Fibroblast of peridontal ligament (primary cell): Measurements from ENCODE around the gene CD300LB.
A peak's percentile ranks its signal among the peaks of the same experiment; 100 is the strongest.
"Not testable (repeated sequence)": the region's sequence is repeated elsewhere in the genome, so short reads cannot be mapped to it uniquely, and the experiment has no call there.

Source experiments
- DNase-seq: peaks from one replicate; pipeline ENCODE4 v3.0.0-alpha.2; 2010; ENCODE audit errors: extremely low read depth

The CD300LB gene

GRCh38 chr17:74525781-74526288 lies 5.4 kb downstream of the CD300LB start:
- no peak for DNase-seq

DNA sequence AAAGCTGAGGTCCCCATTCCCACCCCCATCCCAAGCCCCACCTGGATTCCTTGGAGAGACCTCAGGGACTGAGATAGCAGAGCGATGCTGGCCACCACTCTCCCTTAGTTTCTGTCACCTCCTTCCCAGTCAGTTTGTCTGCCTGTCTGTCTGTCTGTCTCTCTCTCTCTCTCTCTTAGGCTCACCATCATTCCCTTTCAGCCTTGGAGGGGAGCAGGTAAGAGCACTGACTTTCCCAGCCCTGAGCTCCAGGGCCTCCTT lies 5.9 kb downstream of the CD300LB start:
- DNase-seq, result no peak

GRCh38 chr17:74524653-74525464 lies 6.4 kb downstream of the CD300LB start:
- DNase-seq, result no peak

- no peak for DNase-seq
Measured at GRCh38 chr17:74523308-74523707, 8.0 kb downstream of the CD300LB start.

- no peak for DNase-seq
Measured at GRCh38 chr17:74522381-74523105, 8.7 kb downstream of the CD300LB start.

GRCh38 chr17:74521701-74522201 lies 9.5 kb downstream of the CD300LB start:
- no peak for DNase-seq

- DNase-seq, result no peak
Measured at GRCh38 chr17:74520790-74521480, 10.3 kb downstream of the CD300LB start.

DNA sequence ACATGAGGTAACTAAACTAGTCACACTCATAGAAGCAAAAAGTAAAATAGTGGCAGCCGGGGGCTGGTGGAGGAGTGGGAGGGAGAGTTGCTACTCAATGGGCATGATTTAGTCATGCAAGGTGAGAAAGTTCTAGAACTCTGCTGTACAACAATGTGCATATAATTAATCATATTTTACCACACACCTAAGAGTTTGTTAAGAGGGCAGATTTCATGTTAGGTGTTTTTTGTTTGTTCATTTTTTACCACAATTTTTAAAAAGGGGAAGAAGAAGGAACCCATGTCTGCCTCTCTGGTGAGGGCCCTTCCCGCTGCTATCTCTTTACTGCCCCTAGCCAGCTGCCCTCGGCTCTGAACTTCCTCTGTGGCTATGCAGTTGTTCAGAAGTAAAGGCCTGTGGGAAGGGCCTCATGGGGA lies 11.2 kb downstream of the CD300LB start:
- no peak for DNase-seq

DNA sequence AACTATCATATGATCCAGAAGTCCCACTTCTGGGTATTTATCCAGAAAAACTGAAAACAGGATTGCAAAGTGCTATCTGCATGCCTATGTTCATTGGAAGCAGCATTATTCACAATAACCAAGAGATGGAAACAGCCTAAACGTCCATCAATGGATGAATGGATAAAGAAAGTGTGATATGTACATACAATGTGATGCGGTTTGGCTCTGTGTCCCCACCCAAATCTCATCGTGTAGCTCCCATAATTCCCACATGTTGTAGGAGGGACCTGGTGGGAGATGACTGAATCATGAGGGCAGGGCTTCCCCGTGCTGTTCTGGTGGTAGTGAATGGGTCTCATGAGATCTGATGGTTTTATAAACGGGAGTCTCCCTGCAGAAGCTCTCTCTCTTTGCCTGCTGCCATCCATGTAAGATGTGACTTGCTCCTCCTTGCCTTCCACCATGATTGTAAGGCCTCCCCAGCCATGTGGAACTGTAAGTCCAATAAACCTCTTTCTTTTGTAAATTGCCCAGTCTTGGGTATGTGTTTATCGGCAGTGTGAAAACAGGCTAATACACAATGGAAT lies 12.8 kb downstream of the CD300LB start:
- DNase-seq, result not testable (repeated sequence)

GRCh38 chr17:74516561-74517328 lies 14.5 kb downstream of the CD300LB start:
- no peak for DNase-seq

- DNase-seq, result no peak
Measured at GRCh38 chr17:74515941-74516340, 15.3 kb downstream of the CD300LB start.

GRCh38 chr17:74514632-74515334 lies 16.5 kb downstream of the CD300LB start:
- DNase-seq, result no peak

- DNase-seq, result peak; percentile 18
Measured at GRCh38 chr17:74513987-74514631, 17.2 kb downstream of the CD300LB start.

GRCh38 chr17:74512624-74513091 lies 18.6 kb downstream of the CD300LB start:
- no peak for DNase-seq

GRCh38 chr17:74512036-74512435 lies 19.2 kb downstream of the CD300LB start:
- no peak for DNase-seq

GRCh38 chr17:74508156-74508555 lies 23.1 kb downstream of the CD300LB start:
- DNase-seq, result no peak

- DNase-seq, result not testable (repeated sequence)
Measured at GRCh38 chr17:74503949-74504348, 27.3 kb downstream of the CD300LB start.

GRCh38 chr17:74502861-74503260 lies 28.4 kb downstream of the CD300LB start:
- no peak for DNase-seq

- no peak for DNase-seq
Measured at GRCh38 chr17:74499992-74500391, 31.3 kb downstream of the CD300LB start.

DNA sequence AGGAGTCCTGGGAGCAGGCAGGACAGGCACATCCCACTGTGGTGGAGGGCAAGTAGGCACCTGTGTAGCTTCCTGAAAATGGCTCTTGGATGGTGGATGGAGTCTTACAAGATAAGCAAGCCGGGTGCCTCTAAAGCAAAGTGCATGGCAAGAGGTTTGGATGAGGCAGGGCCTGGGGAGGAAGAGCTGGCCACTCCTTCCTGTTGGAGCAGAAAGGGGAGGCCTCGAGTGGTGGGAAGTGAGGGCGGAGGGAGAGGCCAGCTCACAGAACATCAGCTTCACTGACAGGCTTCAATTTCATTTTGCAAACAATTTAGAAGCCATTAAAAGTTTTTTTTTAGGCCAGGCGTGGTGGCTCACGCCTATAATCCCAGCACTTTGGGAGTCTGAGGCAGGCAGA lies 33.8 kb downstream of the CD300LB start:
- no peak for DNase-seq
